IPS-18a (cell line): ENCODE results near the gene FUCA2.

Experiments
- H3K27ac ChIP-seq: one replicate; pipeline ENCODE4 v1.5.1; 2013; ENCODE audit warnings: low read length
- H3K27me3 ChIP-seq: one replicate; pipeline ENCODE4 v1.6.1; 2013; ENCODE audit warnings: mild to moderate bottlenecking, low read length; ENCODE audit not compliant: control insufficient read depth, insufficient read depth
- H3K36me3 ChIP-seq: one replicate; pipeline ENCODE4 v1.6.1; 2013; ENCODE audit warnings: low read depth, low read length; ENCODE audit not compliant: control insufficient read depth
- H3K4me1 ChIP-seq: one replicate; pipeline ENCODE4 v1.6.1; 2013; ENCODE audit warnings: low read depth, low read length; ENCODE audit not compliant: control insufficient read depth
- H3K4me3 ChIP-seq: one replicate; pipeline ENCODE4 v1.5.1; 2013; ENCODE audit warnings: low read length
- H3K9ac ChIP-seq: one replicate; pipeline ENCODE4 v1.6.1; 2013; ENCODE audit warnings: mild to moderate bottlenecking, low read length, moderate library complexity
- H3K9me3 ChIP-seq: one replicate; pipeline ENCODE4 v1.6.1; 2013; ENCODE audit warnings: low read depth, low read length; ENCODE audit not compliant: control insufficient read depth

FUCA2 gene

GRCh38 chr6:143535189-143535614, 23.7 kb upstream of the FUCA2 start:
- H3K27ac ChIP-seq = no peak overlapping the region
- peaks cover 8% of the 10 kb centered on the region for H3K4me1 ChIP-seq
- H3K9me3 ChIP-seq = no peaks in the 10 kb centered on the region
- no peaks in the 10 kb centered on the region for H3K36me3 ChIP-seq
- no peak overlapping the region for H3K4me3 ChIP-seq
- no peak overlapping the region for H3K9ac ChIP-seq
- H3K27me3 ChIP-seq = peaks cover 45% of the 10 kb centered on the region

DNA sequence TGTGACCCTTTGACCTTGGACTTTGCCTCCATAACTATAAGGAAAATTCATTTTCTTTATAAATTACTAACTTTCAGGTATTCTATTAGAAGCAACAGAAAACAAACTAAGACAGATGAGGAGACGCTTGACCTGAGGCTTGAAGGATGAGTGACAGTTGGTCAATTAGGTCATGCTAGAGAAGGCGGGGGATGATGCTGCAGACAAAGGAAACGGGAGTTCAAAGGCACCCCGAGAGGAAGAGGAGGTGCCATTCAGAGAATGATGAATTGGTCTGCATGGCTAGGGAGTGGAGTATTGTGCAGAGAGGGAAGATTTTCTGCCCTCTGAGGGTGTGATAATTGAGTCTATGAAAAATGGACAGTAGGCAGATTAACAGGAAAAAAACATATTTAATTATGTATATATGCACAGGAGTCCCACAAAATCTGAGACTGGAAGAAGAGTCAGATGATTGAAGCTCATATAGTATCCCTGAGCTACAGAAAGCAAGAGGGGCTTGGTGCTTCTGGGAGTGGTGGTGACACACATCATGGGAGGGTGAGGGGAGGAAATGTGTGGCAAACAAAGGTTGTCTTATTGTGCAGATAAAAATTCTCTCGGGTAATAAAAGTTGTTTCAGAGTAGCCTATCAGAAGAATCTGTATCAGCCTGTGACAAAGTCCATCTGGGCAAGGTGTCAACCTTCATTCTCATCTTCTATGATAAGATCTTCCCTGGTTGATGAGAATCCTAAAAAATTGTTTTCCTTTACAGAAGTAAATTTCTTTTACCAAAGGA, 20.4 kb upstream of the FUCA2 start:
- no peak overlapping the region for H3K4me3 ChIP-seq
- peaks cover 22% of the 10 kb centered on the region for H3K27me3 ChIP-seq
- H3K27ac ChIP-seq = no peak overlapping the region
- no peaks in the 10 kb centered on the region for H3K4me1 ChIP-seq
- no peak overlapping the region for H3K9ac ChIP-seq
- no peaks in the 10 kb centered on the region for H3K36me3 ChIP-seq
- H3K9me3 ChIP-seq = no peaks in the 10 kb centered on the region

DNA sequence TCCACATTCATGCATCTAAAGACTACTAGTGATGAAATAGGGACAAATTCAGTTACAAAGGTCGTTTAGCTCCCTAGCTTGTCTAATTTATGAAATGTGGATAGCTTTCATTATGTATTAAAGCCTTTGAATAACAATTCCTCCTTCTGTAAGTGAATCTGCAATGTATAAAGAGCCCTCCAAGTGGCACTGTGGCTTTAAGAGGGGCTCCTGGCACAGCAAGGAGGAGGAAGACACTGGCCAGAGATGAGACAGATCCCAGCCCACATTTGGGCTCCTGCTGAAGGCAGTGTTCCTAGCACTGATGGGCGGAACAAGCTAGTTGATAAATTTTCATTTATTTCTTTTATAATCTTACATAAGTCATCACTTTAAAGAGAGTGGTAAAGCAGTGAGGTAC, 17.6 kb upstream of the FUCA2 start:
- Histone ChIP-seq H3K4me3 (no peak overlapping the region), H3K27ac (no peak overlapping the region), H3K9ac (no peak overlapping the region), H3K36me3 (no peaks in the 10 kb centered on the region), H3K27me3 (no peaks in the 10 kb centered on the region), H3K4me1 (no peaks in the 10 kb centered on the region), H3K9me3 (no peaks in the 10 kb centered on the region)

DNA sequence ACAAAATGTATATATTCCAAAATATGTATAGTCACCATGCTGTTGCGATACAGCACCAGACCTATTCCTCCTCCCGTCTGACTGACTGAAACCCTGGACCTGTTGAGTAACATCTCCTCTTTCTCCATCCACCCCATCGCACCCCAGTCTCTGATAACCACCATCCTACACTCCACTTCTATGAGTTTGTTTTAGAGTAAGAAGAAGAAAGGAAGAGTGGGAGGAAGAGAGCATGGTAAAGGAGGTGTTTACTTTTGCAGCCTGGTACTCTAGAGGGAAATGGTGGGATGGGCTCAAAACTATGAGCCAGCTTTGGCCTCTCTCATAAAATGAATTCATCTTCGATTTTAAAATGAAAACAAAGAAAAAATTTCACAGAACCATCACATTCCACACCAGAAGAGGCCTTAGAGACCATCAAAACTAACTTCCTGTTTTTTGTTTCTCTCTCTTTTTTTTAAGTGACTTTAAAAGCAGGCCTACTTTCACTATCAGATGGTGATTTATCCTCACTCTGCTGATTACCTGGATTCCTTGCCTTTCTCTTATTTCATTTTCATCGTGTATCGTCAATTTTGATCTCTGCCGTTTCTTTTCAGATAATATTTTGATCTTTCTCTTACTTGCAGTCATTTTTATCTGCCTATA, 16.8 kb upstream of the FUCA2 start:
- H3K4me1 ChIP-seq = no peaks in the 10 kb centered on the region
- H3K9me3 ChIP-seq = no peaks in the 10 kb centered on the region
- H3K27ac ChIP-seq = no peak overlapping the region
- no peak overlapping the region for H3K9ac ChIP-seq
- H3K4me3 ChIP-seq = no peak overlapping the region
- no peaks in the 10 kb centered on the region for H3K27me3 ChIP-seq
- H3K36me3 ChIP-seq = no peaks in the 10 kb centered on the region

- Histone ChIP-seq H3K4me1 (no peaks in the 10 kb centered on the region), H3K4me3 (no peak overlapping the region), H3K27me3 (no peaks in the 10 kb centered on the region), H3K36me3 (no peaks in the 10 kb centered on the region), H3K27ac (no peak overlapping the region), H3K9me3 (no peaks in the 10 kb centered on the region), H3K9ac (no peak overlapping the region)
These were observed 16.2 kb upstream of the FUCA2 start for GRCh38 chr6:143527677-143528076.

- no peaks in the 10 kb centered on the region for H3K9me3 ChIP-seq
- H3K4me1 ChIP-seq = no peaks in the 10 kb centered on the region
- H3K27me3 ChIP-seq = no peaks in the 10 kb centered on the region
- no peak overlapping the region for H3K27ac ChIP-seq
- H3K36me3 ChIP-seq = no peaks in the 10 kb centered on the region
- H3K9ac ChIP-seq = no peak overlapping the region
- H3K4me3 ChIP-seq = no peak overlapping the region
These were observed 13.8 kb upstream of the FUCA2 start for GRCh38 chr6:143525356-143525755.

DNA sequence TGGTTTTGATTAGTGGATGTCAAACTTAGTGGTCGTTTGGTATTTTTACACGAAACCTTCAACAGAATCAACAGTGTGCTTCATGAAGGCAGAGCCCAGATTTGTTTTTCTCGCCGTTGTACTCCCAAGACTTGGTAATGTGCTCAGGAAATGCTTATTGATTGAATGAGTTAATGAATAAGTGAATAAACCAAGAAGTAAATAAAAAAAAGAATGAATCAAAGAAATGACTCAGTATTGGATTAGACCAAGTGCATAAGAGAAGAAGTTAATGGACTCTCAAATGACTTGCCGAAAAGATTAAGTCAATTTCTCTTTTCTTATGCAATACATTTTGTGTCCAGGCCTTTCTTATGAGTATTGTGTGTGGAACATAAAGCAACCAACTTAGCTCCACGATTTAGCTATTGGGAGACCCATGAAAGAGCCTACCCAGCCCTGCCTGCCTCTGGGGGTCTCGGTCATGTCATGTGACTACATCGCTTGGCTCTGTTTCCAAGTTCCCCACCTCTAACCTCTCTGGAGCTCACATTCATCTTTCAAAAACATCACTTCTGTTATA, 10.6 kb upstream of the FUCA2 start:
- Histone ChIP-seq H3K9ac (no peak overlapping the region), H3K27me3 (peaks cover 7% of the 10 kb centered on the region), H3K4me3 (no peak overlapping the region), H3K4me1 (peaks cover under 1% of the 10 kb centered on the region), H3K9me3 (no peaks in the 10 kb centered on the region), H3K27ac (no peak overlapping the region), H3K36me3 (no peaks in the 10 kb centered on the region)

- no peak overlapping the region for H3K9ac ChIP-seq
- no peaks in the 10 kb centered on the region for H3K36me3 ChIP-seq
- H3K4me3 ChIP-seq = no peak overlapping the region
- peaks cover 20% of the 10 kb centered on the region for H3K27me3 ChIP-seq
- no peaks in the 10 kb centered on the region for H3K9me3 ChIP-seq
- H3K4me1 ChIP-seq = peaks cover 12% of the 10 kb centered on the region
- H3K27ac ChIP-seq = no peak overlapping the region
These were observed 5.9 kb upstream of the FUCA2 start for GRCh38 chr6:143517447-143517773.

GRCh38 chr6:143516690-143517446, 5.3 kb upstream of the FUCA2 start:
- Histone ChIP-seq H3K9ac (no peak overlapping the region), H3K27me3 (peaks cover 20% of the 10 kb centered on the region), H3K36me3 (no peaks in the 10 kb centered on the region), H3K4me1 (peaks cover 12% of the 10 kb centered on the region), H3K4me3 (no peak overlapping the region), H3K9me3 (no peaks in the 10 kb centered on the region), H3K27ac (no peak overlapping the region)

GRCh38 chr6:143515766-143516355, 4.3 kb upstream of the FUCA2 start:
- no peak overlapping the region for H3K27ac ChIP-seq
- H3K27me3 ChIP-seq = peaks cover 20% of the 10 kb centered on the region
- H3K4me3 ChIP-seq = no peak overlapping the region
- no peak overlapping the region for H3K9ac ChIP-seq
- H3K9me3 ChIP-seq = no peaks in the 10 kb centered on the region
- H3K36me3 ChIP-seq = no peaks in the 10 kb centered on the region
- H3K4me1 ChIP-seq = peaks cover 13% of the 10 kb centered on the region

- peaks cover 20% of the 10 kb centered on the region for H3K27me3 ChIP-seq
- no peak overlapping the region for H3K9ac ChIP-seq
- peaks cover 16% of the 10 kb centered on the region for H3K4me1 ChIP-seq
These were observed 3.7 kb upstream of the FUCA2 start for GRCh38 chr6:143515061-143515760.

More at GRCh38 chr6:143515061-143515760, 3.7 kb upstream of the FUCA2 start:
- no peak overlapping the region for H3K4me3 ChIP-seq
- H3K9me3 ChIP-seq = no peaks in the 10 kb centered on the region
- no peaks in the 10 kb centered on the region for H3K36me3 ChIP-seq
- H3K27ac ChIP-seq = no peak overlapping the region
